GM19025 (cell line): ENCODE results near the gene LPP.
A peak's percentile ranks its signal among the peaks of the same experiment; 100 is the strongest.
"Not testable (repeated sequence)": the region's sequence is repeated elsewhere in the genome, so short reads cannot be mapped to it uniquely, and the experiment has no call there.

Experiments
- ATAC-seq: cut with Tn5 transposase; IDR thresholded peaks from one replicate; pipeline ENCODE4 v1.9.1; 2021; ENCODE audit warnings: mild to moderate bottlenecking, low read depth, moderate library complexity; ENCODE audit not compliant: unreplicated experiment

Gene LPP

GRCh38 chr3:188154014-188154808 lies at the start of gene LPP:
LPP (plus strand) TSS chr3:188154157; CDS start chr3:188406121, 251,964 bp downstream.
- peak; percentile 77 for ATAC-seq

GRCh38 chr3:188106006-188106405 lies 48.0 kb upstream of the LPP start:
- ATAC-seq, result no peak

- no peak for ATAC-seq
These were observed 47.5 kb upstream of the LPP start for GRCh38 chr3:188106454-188106853.

DNA sequence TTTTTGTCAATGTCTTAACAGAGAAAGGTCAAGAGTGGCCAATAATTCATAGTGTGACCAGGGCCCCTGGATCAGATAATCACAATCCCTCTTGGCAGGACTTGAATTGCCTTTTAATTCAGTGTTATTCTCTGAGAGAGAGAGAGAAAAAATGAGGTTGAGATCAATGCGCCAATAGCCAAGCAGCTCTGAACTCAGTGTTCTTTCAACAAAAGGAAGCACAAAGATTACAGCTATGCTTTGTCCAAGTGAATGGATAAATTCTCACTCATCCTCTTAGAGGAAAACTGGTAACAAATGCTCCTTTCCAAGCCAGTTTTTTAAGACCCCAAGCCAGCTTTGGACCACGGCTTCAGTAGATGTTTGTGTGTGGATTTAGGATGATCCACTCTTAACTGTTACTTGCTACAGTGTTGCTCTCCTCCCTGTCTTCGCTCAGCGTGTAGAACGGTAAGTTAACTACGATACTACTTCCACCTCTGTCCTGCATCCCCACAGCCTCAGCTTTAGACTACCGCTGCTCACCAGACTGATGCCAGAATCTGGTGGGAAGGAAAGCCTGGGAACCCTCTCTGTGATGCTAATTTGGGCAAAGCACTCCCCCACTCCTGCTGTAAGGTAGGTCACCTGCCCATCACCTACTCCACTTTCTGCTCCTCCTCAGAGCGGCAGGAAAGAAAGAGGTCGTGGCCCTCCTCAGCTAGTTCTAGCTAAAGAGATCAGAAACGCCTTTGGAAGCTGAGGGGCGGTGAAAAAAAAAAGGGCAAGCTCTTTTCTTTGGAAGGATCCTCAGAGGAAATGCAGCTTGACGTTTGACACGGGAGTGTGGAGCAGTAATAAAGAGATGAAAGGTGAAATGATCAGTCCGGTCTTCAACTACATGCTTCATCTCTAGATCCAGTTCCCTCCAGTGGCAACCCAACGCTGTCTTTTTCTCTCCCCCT lies 46.8 kb upstream of the LPP start:
- no peak for ATAC-seq

DNA sequence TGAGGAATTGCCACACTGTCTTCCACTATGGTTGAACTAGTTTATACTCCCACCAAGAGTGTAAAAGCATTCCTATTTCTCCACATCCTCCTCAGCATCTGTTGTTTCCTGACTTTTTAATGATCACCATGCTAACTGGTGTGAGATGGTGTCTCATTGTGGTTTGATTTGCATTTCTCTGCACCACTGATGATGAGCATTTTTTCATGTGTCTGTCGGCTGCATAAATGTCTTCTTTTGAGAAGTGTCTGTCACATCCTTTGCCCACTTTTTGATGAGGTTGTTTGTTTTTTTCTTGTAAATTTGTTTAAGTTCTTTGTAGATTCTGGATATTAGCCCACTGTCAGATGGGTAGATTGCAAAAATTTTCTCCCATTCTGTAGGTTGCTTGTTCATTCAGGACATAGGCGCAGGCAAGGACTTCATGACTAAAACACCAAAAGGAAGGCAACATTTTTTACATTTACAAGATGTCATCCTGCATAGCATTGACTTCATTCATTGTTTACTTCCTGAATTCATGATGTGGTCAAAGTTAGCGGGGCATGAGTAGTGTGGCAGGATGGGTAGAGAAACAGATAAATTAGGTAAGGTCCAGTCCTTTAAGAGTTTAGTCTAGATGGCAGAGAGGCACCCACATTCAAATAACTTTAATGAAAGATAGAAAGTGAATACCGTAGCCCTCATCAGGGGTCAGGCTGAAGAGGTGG lies 45.1 kb upstream of the LPP start:
- ATAC-seq, result no peak

- ATAC-seq, result no peak
These were observed 42.9 kb upstream of the LPP start for GRCh38 chr3:188111002-188111584.

DNA sequence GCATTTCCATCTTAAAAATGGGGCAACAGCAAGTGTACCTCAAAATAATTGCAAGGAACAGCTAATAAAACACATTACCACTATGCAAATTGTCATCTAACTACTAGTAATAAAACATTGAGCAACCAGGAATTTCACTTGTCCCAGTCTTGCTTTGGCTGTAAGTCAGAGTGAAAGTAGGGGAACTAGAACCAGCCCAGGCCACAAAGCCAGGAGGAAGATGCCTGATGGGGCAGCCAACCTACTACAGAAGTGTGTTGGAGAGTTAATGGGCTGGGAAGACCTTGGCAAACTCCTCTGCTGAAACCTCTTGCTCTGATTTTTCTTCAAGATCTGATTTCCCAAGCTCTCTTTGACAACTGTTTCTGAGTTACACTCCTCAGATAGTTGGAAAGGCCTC lies 40.2 kb upstream of the LPP start:
- no peak for ATAC-seq

- no peak for ATAC-seq
These were observed 34.1 kb upstream of the LPP start for GRCh38 chr3:188119846-188120245.

GRCh38 chr3:188122571-188123169 lies 31.3 kb upstream of the LPP start:
- no peak for ATAC-seq

DNA sequence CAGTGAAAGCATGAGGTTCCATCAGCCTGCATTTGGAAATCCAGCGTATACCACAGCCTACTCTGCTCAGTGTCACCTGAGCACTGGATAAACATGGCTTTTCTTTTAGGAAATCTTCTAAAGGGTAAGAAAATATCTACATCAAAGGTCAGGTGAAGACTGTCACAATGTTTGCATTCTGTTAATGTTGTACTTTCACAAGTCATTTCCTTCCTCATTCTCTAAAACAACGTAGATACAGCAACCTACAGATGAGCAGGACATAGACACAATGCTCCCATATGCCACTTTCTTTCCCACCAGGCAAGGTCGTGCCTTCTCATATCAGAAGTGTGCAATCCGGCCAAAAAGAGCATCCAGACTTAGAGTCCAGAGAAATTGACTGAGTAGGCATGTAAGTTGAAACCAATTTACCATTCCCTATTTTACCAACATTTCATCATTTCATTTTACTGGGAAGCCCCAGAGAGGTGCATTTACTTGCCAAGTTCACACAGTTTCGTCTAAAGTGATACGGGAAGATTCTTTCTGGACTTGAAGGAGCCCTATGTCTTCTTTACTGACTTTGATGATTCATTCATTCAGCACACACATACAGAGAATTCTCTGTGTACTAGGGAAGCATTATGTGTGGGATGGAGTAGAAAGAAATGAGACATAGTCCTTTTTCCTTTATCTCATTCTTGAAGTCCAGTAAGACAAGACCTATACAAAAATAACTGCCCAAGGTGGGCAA lies 30.6 kb upstream of the LPP start:
- ATAC-seq, result no peak

DNA sequence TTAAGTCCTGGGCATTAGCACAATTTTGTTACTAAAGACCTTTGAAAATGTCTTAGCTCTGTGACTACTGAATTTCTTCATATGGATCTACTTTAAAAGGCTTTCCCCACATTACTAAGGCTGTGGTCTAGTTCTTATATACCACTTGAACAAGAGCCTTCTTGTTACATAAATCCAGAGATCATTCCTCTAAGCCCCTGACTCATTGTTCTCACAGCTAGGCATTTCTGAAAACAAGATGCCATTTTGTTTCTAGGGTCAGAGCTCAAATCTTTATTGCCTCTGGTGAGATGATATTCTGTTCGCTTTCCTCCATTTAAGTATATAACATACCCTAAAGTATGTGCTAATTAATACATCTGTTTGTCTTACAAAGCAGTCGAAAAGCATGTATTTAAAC lies 29.8 kb upstream of the LPP start:
- no peak for ATAC-seq

- ATAC-seq, result no peak
These were observed 28.9 kb upstream of the LPP start for GRCh38 chr3:188125076-188125475.

- no peak for ATAC-seq
These were observed 27.7 kb upstream of the LPP start for GRCh38 chr3:188126276-188126675.

GRCh38 chr3:188126934-188127333 lies 27.0 kb upstream of the LPP start:
- ATAC-seq, result no peak

- ATAC-seq, result no peak
These were observed 25.1 kb upstream of the LPP start for GRCh38 chr3:188128905-188129304.

DNA sequence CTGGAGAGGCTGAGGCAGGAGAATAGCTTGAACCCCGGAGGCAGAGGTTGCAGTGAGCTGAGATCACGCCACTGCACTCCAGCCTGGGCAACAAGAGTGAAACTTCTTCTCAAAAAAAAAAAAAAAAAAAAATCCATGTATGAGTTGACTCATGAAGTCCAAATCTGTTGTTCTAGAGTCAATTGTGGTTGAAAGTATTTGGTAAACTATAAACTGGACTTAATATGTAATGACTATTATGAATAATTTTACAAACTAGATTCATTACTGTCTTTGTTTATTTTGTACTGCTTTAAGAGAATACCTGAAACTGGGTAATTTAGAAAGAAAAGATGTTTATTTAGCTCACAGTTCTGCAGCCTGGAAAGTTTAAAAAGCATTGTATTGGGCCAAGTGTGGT lies 22.9 kb upstream of the LPP start:
- not testable (repeated sequence) for ATAC-seq

GRCh38 chr3:188133219-188133618 lies 20.7 kb upstream of the LPP start:
- ATAC-seq, result peak; percentile 57

GRCh38 chr3:188133646-188134045 lies 20.3 kb upstream of the LPP start:
- no peak for ATAC-seq

DNA sequence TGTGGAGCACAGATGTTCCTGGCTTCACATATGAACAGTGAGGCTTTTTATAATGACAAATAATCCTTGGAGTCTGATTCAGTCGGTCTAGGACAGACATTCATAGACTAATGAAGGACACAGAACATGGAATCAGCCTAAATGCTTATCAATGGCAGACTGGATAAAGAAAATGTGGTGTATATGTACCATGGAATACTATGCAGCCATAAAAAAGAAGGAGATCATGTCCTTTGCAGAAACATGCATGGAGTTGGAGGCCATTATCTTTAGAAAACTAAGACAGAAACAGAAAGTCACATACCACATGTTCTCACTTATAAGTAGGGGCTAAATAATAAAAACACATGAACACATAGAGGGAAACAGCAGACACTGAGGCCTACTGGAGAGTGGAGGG lies 19.9 kb upstream of the LPP start:
- ATAC-seq, result no peak
